ENCODE measurements around the gene TBC1D22A. TPM values are rescaled to one million over a fixed set of nuclear protein-coding genes. Genes with fewer than 3 reads are reported as not detected.

The TBC1D22A gene
- total and polyA plus RNA-seq, 10 of the 15 experiments (the other 5 are each of a cell fraction or from before 2014, with no cell fraction given): 0.63 to 44.7 (median 27.4) TPM

DNA sequence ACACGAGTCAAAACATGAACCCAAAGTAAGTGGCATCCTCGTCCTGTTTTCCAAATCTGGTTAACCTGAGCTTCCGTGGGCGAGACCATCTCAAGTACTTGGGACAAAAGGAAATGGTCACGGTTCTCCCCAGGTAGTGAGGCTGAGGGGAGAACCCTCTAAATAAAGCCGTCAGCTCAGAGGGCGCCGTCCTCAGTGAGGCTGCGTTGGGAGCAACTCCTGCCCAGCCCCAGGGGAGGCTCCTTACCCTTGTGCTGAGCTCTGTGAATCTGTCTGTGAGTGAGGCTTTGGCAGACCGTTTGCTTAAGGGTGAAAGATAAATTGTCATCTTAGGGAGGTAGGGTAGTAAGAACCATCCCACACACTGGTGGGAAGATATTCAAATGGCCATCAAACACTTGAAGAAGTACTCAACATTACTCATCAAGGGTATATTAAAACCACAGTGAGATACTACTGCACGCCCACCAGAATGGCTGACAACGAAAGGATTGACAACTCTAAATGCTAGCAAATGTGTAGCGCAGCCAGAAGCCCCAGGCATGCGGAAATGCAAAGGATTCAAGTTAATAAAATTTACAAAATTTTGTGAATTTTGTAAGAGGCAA, 321.0 kb downstream of the TBC1D22A start (continued):
- TF ChIP-seq ZNF592 (IDR thresholded peaks at IDR 0.05): no peak
- TF ChIP-seq TCF3 (IDR thresholded peaks at IDR 0.05; ENCODE audit: borderline replicate concordance, insufficient read depth, low read depth, low read length): no peak
- no peak for TF ChIP-seq HSF1 (IDR thresholded peaks at IDR 0.05; ENCODE audit: low read depth, low read length)
- TF ChIP-seq SIN3A (IDR thresholded peaks at IDR 0.05; ENCODE audit: low read depth, low read length): no peak
- TF ChIP-seq POLR2A (IDR thresholded peaks at IDR 0.05; ENCODE audit: low read depth, low read length): no peak

DNA sequence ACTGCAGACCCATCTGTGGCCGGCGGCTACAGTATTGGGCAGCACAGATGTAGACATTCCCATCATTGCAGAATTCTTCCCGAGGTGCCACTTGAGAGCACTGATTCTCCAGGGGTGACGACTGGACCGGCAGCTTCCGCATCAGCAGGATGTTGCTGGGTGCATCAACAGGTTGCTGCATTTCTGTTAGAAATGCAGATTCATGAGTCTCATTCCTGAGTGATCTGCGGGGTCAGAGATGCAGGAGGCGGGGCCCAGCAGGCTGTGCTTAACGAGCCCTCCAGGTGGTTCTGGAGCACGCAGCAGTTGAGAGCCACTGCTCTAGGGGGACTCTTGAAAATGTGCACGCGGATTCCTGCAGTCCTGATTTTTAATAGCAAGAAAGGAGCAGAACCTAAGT, 321.8 kb downstream of the TBC1D22A start:
- no peak for ATAC-seq
- 100% methylated on average over 12 of the region's 12 CpGs for WGBS (ENCODE audit: insufficient coverage, insufficient replicate concordance, low lambda C conversion rate, missing lambda C conversion rate)
- no peak for TF ChIP-seq MYB (IDR thresholded peaks at IDR 0.05; ENCODE audit: borderline replicate concordance, low read depth, low read length)
- TF ChIP-seq MTA3 (IDR thresholded peaks at IDR 0.05; ENCODE audit: borderline replicate concordance, low read length): no peak
- TF ChIP-seq NBN (IDR thresholded peaks at IDR 0.05): no peak
- TF ChIP-seq PKNOX1 (IDR thresholded peaks at IDR 0.05): no peak
- TF ChIP-seq KAT2A (conservative IDR thresholded peaks at IDR 0.05; ENCODE audit: control insufficient read depth, low read depth, low read length): no peak
- TF ChIP-seq RB1 (IDR thresholded peaks at IDR 0.05; ENCODE audit: borderline replicate concordance): no peak
- TF ChIP-seq RELA (IDR thresholded peaks at IDR 0.05; ENCODE audit: borderline replicate concordance, partially characterized antibody): no peak
- TF ChIP-seq CTCF (IDR thresholded peaks at IDR 0.05 in 2 of 3, conservative IDR thresholded peaks at IDR 0.05 in 1 of 3; ENCODE audit: control insufficient read depth in 2 of 3, extremely low read depth in 1 of 3, insufficient read depth in 1 of 3, low read depth in 3 of 3, low read length in 3 of 3): no peak
- no peak for TF ChIP-seq FOXM1 (IDR thresholded peaks at IDR 0.05; ENCODE audit: low read depth, low read length)
- TF ChIP-seq MEF2A (IDR thresholded peaks at IDR 0.05; ENCODE audit: insufficient read depth, low read depth, low read length): no peak

More for the DNA sequence above, 321.8 kb downstream of the TBC1D22A start:
- Histone ChIP-seq H3K4me1 (ENCODE audit: control insufficient read depth, insufficient read depth, low read length) (no peaks in the 10 kb centered on the region), H3K36me3 (ENCODE audit: control insufficient read depth in 2 of 2, insufficient read depth in 2 of 2, low read length in 1 of 2) (no peaks in the 10 kb centered on the region; a peak in 1 of 4 replicates), H4K20me1 (ENCODE audit: control insufficient read depth, insufficient read depth) (no peaks in the 10 kb centered on the region), H3K9ac (ENCODE audit: control insufficient read depth, insufficient read depth, low read length) (no peak overlapping the region), H3K79me2 (ENCODE audit: control insufficient read depth, insufficient read depth, low read length) (no peaks in the 10 kb centered on the region), H3K4me2 (ENCODE audit: control insufficient read depth, insufficient read depth) (no peak overlapping the region), H3K9me3 (replicated peaks; ENCODE audit: control insufficient read depth, insufficient read depth, low read length) (no peaks in the 10 kb centered on the region; the same call in 2 of the 3 replicates), H3K27ac (ENCODE audit: control insufficient read depth, insufficient read depth) (no peak overlapping the region), H3K4me3 (no peak overlapping the region), H2AFZ (ENCODE audit: control insufficient read depth, low read depth, low read length) (no peak overlapping the region), H3K27me3 (replicated peaks in 1 of 2; ENCODE audit: control insufficient read depth in 2 of 2, insufficient read depth in 2 of 2, low read length in 1 of 2) (no peaks in the 10 kb centered on the region)
- ChIA-PET SMC1A (ENCODE audit: uncharacterized antibody, unreplicated experiment) (no interaction called here), RAD21 (ENCODE audit: unreplicated experiment) (no interaction called here), CTCF (no interaction called here), POLR2A (no interaction called here)
- in situ Hi-C loops (cut with MboI) (loop anchor here (10.0 kb wide), 1 partner anchor 59 kb away; no protein-coding TSS in a partner anchor), intact Hi-C loops (cut with micrococcal nuclease; ENCODE audit: unreplicated experiment) (no loop called here)
- BruUV-seq (replicated peaks): no TSS peak
- DNase-seq (ENCODE audit: low read depth, low spot score) (no peak), FAIRE-seq (no peak)

All from GM12878 (cell line).